ENCODE results near the gene TMEM116.

DNA sequence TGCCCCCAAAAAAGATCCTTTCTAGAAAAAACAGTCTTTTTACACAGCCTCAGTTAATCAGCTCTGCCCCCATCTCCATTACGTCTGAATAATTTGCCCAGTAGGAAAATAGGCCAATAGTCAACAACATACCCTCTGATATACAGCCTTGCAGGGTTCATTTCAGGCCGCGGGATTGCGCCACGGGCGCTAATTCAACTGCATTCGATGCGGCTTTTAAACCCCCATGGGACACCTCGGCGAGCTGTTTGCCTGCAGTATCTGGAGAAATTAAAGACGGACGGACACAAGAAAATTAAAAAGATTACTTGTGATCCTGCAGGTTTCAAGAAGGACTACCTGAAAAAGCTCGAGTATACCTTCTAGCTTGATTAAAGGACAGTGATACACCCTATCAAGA, 36.4 kb upstream of the TMEM116 start:
- TF ChIP-seq, protein P1, sequence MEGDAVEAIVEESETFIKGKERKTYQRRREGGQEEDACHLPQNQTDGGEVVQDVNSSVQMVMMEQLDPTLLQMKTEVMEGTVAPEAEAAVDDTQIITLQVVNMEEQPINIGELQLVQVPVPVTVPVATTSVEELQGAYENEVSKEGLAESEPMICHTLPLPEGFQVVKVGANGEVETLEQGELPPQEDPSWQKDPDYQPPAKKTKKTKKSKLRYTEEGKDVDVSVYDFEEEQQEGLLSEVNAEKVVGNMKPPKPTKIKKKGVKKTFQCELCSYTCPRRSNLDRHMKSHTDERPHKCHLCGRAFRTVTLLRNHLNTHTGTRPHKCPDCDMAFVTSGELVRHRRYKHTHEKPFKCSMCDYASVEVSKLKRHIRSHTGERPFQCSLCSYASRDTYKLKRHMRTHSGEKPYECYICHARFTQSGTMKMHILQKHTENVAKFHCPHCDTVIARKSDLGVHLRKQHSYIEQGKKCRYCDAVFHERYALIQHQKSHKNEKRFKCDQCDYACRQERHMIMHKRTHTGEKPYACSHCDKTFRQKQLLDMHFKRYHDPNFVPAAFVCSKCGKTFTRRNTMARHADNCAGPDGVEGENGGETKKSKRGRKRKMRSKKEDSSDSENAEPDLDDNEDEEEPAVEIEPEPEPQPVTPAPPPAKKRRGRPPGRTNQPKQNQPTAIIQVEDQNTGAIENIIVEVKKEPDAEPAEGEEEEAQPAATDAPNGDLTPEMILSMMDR (IDR thresholded peaks at IDR 0.05), result no peak
- no peak for TF ChIP-seq SIN3A (IDR thresholded peaks at IDR 0.05; ENCODE audit: borderline replicate concordance, insufficient read depth, low read depth, low read length)
- TF ChIP-seq, protein P2, sequence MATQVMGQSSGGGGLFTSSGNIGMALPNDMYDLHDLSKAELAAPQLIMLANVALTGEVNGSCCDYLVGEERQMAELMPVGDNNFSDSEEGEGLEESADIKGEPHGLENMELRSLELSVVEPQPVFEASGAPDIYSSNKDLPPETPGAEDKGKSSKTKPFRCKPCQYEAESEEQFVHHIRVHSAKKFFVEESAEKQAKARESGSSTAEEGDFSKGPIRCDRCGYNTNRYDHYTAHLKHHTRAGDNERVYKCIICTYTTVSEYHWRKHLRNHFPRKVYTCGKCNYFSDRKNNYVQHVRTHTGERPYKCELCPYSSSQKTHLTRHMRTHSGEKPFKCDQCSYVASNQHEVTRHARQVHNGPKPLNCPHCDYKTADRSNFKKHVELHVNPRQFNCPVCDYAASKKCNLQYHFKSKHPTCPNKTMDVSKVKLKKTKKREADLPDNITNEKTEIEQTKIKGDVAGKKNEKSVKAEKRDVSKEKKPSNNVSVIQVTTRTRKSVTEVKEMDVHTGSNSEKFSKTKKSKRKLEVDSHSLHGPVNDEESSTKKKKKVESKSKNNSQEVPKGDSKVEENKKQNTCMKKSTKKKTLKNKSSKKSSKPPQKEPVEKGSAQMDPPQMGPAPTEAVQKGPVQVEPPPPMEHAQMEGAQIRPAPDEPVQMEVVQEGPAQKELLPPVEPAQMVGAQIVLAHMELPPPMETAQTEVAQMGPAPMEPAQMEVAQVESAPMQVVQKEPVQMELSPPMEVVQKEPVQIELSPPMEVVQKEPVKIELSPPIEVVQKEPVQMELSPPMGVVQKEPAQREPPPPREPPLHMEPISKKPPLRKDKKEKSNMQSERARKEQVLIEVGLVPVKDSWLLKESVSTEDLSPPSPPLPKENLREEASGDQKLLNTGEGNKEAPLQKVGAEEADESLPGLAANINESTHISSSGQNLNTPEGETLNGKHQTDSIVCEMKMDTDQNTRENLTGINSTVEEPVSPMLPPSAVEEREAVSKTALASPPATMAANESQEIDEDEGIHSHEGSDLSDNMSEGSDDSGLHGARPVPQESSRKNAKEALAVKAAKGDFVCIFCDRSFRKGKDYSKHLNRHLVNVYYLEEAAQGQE (IDR thresholded peaks at IDR 0.05; ENCODE audit: insufficient read depth in 1 of 2, low read depth in 2 of 2, low read length in 1 of 2), result no peak
- TF ChIP-seq POLR2AphosphoS5 (IDR thresholded peaks at IDR 0.05; ENCODE audit: low read depth, low read length), result no peak
- no peak for TF ChIP-seq TCF7L2 (IDR thresholded peaks at IDR 0.05; ENCODE audit: low read depth, low read length)
